Endothelial cell of umbilical vein (primary cell): ENCODE measurements around the gene ZNF446. TPM values are rescaled to one million over a fixed set of nuclear protein-coding genes. Genes with fewer than 3 reads are reported as not detected.
A peak's percentile ranks its signal among the peaks of the same experiment; 100 is the strongest.

ENCODE experiments used
- BruUV-seq: library from RNA; stranded (reverse); fragments of 400-500 nt; replicated peaks from 2 replicates; lab custom pipeline; 2021; lab: Mats Ljungman, UMichigan
- CTCF ChIA-PET: fragments of 300-600, 350-600 bp; sonication (Branson Sonifier 250); formaldehyde crosslinking; loops from one replicate; lab custom pipeline; 2021; ENCODE audit warnings: antibody characterized with exemption, inconsistent platforms; lab: Charles Lee
- POLR2A ChIA-PET: fragments of 300-600, 350-600 bp; sonication (Branson Sonifier 250); formaldehyde crosslinking; loops from one replicate; lab custom pipeline; 2021; ENCODE audit warnings: antibody characterized with exemption, inconsistent platforms; lab: Charles Lee
- DNase-seq: peaks from one replicate; pipeline ENCODE4 v3.0.0-alpha.2; 2011; ENCODE audit warnings: low read depth, low spot score
- FAIRE-seq: peaks from 2 replicates; lab custom pipeline; 2011; peaks lifted over from hg19 to GRCh38; lab: Jason Lieb, UNC
- H2AFZ ChIP-seq: 2 replicates; pipeline ENCODE4 v1.6.0; 2012; ENCODE audit warnings: low read depth, low read length, control low read depth, inconsistent platforms
- H3K27ac ChIP-seq: 2 replicates; pipeline ENCODE4 v1.5.1; 2011; ENCODE audit warnings: low read depth, mild to moderate bottlenecking, control low read depth, low read length, moderate library complexity; ENCODE audit not compliant: insufficient read depth
- H3K27me3 ChIP-seq, 2 experiments: 2 replicates each; pipeline versions ENCODE4 v1.6.0 to v1.6.1; 2011; ENCODE audit warnings: low read length in 2 of 2, mixed read lengths in 1 of 2; ENCODE audit not compliant: control insufficient read depth in 2 of 2, insufficient read depth in 2 of 2
- H3K36me3 ChIP-seq, 2 experiments: 2 replicates in 1 of 2; 3 replicates in 1 of 2; pipeline ENCODE4 v1.5.1; 2011; ENCODE audit warnings: low read length in 2 of 2, mild to moderate bottlenecking in 1 of 2, moderate library complexity in 1 of 2; ENCODE audit not compliant: control insufficient read depth in 2 of 2, insufficient read depth in 2 of 2; ENCODE audit errors: extremely low read depth in 1 of 2
- H3K4me1 ChIP-seq: 3 replicates; pipeline ENCODE4 v1.5.1; 2011; ENCODE audit warnings: mild to moderate bottlenecking, low read length; ENCODE audit not compliant: control insufficient read depth, insufficient read depth; ENCODE audit errors: extremely low read depth
- H3K4me2 ChIP-seq: 2 replicates; pipeline ENCODE4 v1.6.1; 2011; ENCODE audit warnings: low read length, control low read depth, mixed read lengths; ENCODE audit not compliant: insufficient read depth
- H3K4me3 ChIP-seq, 3 experiments: fragments of 200-600 bp in 1 of 3; sonication (generic), shearing (Covaris generic) in 1 of 3; replicated peaks in 1 of 3; 2 replicates each; pipeline ENCODE4 v1.5.1; 2011 to 2016; ENCODE audit warnings: control low read depth in 3 of 3, low read length in 3 of 3, mild to moderate bottlenecking in 2 of 3, inconsistent platforms in 1 of 3, low read depth in 1 of 3, moderate library complexity in 1 of 3; ENCODE audit not compliant: insufficient read depth in 1 of 3
- H3K79me2 ChIP-seq: 2 replicates; pipeline ENCODE4 v1.6.0; 2012; ENCODE audit warnings: low read length, inconsistent platforms; ENCODE audit not compliant: control insufficient read depth, insufficient read depth
- H3K9ac ChIP-seq: replicated peaks from 2 replicates; pipeline ENCODE3; 2011; ENCODE audit warnings: low read length, control low read depth; ENCODE audit not compliant: insufficient read depth; ENCODE audit errors: extremely low read depth
- H3K9me1 ChIP-seq: replicated peaks from 3 replicates; pipeline ENCODE4 v1.6.0; 2011; ENCODE audit warnings: mild to moderate bottlenecking, low read length; ENCODE audit not compliant: control insufficient read depth, insufficient read depth; ENCODE audit errors: extremely low read depth
- H3K9me3 ChIP-seq: replicated peaks from 2 replicates; pipeline ENCODE4 v1.5.1; 2012; ENCODE audit warnings: low read length, inconsistent platforms; ENCODE audit not compliant: control insufficient read depth, insufficient read depth
- H4K20me1 ChIP-seq: replicated peaks from 2 replicates; pipeline ENCODE3; 2011; ENCODE audit warnings: mild to moderate bottlenecking, low read length; ENCODE audit not compliant: control insufficient read depth, insufficient read depth; ENCODE audit errors: extremely low read depth
- EZH2 ChIP-seq: IDR thresholded peaks from 2 replicates; pipeline ENCODE4 v1.6.1; 2012; ENCODE audit warnings: borderline replicate concordance, low read depth, mild to moderate bottlenecking, moderate library complexity, low read length, inconsistent platforms; ENCODE audit not compliant: severe bottlenecking
- FOS ChIP-seq: IDR thresholded peaks from 2 replicates; pipeline ENCODE4 v1.6.1; 2011; ENCODE audit warnings: mild to moderate bottlenecking, low read length, moderate library complexity, borderline replicate concordance; ENCODE audit not compliant: insufficient read depth
- GATA2 ChIP-seq: IDR thresholded peaks from 2 replicates; pipeline ENCODE4 v1.7.0; 2011; ENCODE audit warnings: low read depth, mild to moderate bottlenecking, moderate library complexity, mixed read lengths, low read length; ENCODE audit not compliant: insufficient read length, insufficient read depth
- JUN ChIP-seq: IDR thresholded peaks from 2 replicates; pipeline ENCODE4 v1.6.1; 2011; ENCODE audit warnings: borderline replicate concordance, low read depth; ENCODE audit not compliant: insufficient read length, insufficient read depth
- MAX ChIP-seq: IDR thresholded peaks from 2 replicates; pipeline ENCODE4 v1.6.1; 2011; ENCODE audit not compliant: insufficient read depth, insufficient read length
- MYC ChIP-seq: IDR thresholded peaks from one replicate; pipeline ENCODE4 v1.6.1; 2011; ENCODE audit warnings: mild to moderate bottlenecking, low read depth, low read length
- POLR2A ChIP-seq: IDR thresholded peaks from 2 replicates; pipeline ENCODE4 v1.6.1; 2012; ENCODE audit warnings: low read depth, mild to moderate bottlenecking, control low read depth, low read length
- POLR2AphosphoS5 ChIP-seq: IDR thresholded peaks from 2 replicates; pipeline ENCODE4 v1.6.1; 2012; ENCODE audit warnings: low read depth, mild to moderate bottlenecking, control low read depth, low read length, moderate library complexity; ENCODE audit not compliant: insufficient read depth
- dilution Hi-C: fragments of 300-500 bp; cut with MboI; formaldehyde crosslinking; loops from one replicate; pipeline ENCODE4 v1.15.0; 2019; ENCODE audit warnings: low sequenced_read_pairs; ENCODE audit not compliant: extremely low pct_ligation_motif_present
- intact Hi-C: fragments of 100-400 bp; cut with micrococcal nuclease; formaldehyde crosslinking; loops from one replicate; pipeline ENCODE4 v1.10.0; 2022
- polyA plus RNA-seq, 4 experiments: library from polyadenylated mRNA; depleted of rRNA in 3 of 4; stranded (reverse) in 3 of 4; unstranded in 1 of 4; fragments of >200 nt; gene quantifications; 2 replicates each; pipeline versions ENCODE4 v1.2.1 to v1.2.3, GENCODE V29; 2011 to 2012; ENCODE audit warnings: missing spikeins in 1 of 4
- total RNA-seq: library from RNA; stranded (reverse); gene quantifications from 2 replicates; pipeline ENCODE4 v1.2.3, GENCODE V29; 2021
- TF ChIP-seq, protein P1 (sequence below), 2 donors: IDR thresholded peaks; 1 replicate in 1 of 2; 2 replicates in 1 of 2; pipeline ENCODE4 v1.5.1; 2011; ENCODE audit warnings: low read length in 2 of 2, mild to moderate bottlenecking in 2 of 2, moderate library complexity in 2 of 2, control low read depth in 1 of 2, inconsistent platforms in 1 of 2, low read depth in 1 of 2; ENCODE audit not compliant: insufficient read depth in 1 of 2; ENCODE audit errors: extremely low read depth in 1 of 2

The ZNF446 gene
- total and polyA plus RNA-seq, 2 donors (not counting 3 experiments of a cell fraction or from before 2014, with no cell fraction given), result 7.0 to 8.3 TPM

- H2AFZ ChIP-seq, result no peak overlapping the region
Measured at GRCh38 chr19:58477130-58477529, 978 bp downstream of the ZNF446 start.

More at GRCh38 chr19:58477130-58477529, 978 bp downstream of the ZNF446 start:
- DNase-seq (no peak), FAIRE-seq (no peak)
- Histone ChIP-seq H3K9ac (no peak overlapping the region), H3K4me1 (peaks cover 9% of the 10 kb centered on the region), H3K27me3 (no peaks in the 10 kb centered on the region), H3K9me3 (no peaks in the 10 kb centered on the region), H3K4me2 (no peak overlapping the region), H3K79me2 (no peaks in the 10 kb centered on the region), H4K20me1 (no peaks in the 10 kb centered on the region), H3K36me3 (peaks cover 0 to 9% of the 10 kb centered on the region in 2 experiments), H3K9me1 (no peaks in the 10 kb centered on the region), H3K4me3 (no peak overlapping the region), H3K27ac (peak overlapping the region; percentile 4)
- ChIA-PET CTCF (interaction anchor here (1.5 kb wide), 1 partner anchor 42 kb away, joined by 4 read pairs; the partner anchor contains the start of gene ZBTB45), POLR2A (no interaction called here)
- no TSS peak for BruUV-seq
- TF ChIP-seq MYC (no peak), MAX (no peak), EZH2 (no peak), JUN (no peak), GATA2 (no peak), POLR2A (no peak), POLR2AphosphoS5 (no peak), FOS (no peak)
- TF ChIP-seq, protein P1, sequence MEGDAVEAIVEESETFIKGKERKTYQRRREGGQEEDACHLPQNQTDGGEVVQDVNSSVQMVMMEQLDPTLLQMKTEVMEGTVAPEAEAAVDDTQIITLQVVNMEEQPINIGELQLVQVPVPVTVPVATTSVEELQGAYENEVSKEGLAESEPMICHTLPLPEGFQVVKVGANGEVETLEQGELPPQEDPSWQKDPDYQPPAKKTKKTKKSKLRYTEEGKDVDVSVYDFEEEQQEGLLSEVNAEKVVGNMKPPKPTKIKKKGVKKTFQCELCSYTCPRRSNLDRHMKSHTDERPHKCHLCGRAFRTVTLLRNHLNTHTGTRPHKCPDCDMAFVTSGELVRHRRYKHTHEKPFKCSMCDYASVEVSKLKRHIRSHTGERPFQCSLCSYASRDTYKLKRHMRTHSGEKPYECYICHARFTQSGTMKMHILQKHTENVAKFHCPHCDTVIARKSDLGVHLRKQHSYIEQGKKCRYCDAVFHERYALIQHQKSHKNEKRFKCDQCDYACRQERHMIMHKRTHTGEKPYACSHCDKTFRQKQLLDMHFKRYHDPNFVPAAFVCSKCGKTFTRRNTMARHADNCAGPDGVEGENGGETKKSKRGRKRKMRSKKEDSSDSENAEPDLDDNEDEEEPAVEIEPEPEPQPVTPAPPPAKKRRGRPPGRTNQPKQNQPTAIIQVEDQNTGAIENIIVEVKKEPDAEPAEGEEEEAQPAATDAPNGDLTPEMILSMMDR (IDR thresholded peaks at IDR 0.05; ENCODE audit: extremely low read depth in 1 of 2, insufficient read depth in 1 of 2, low read depth in 1 of 2, low read length in 2 of 2), result no peak
- dilution Hi-C loops (no loop called here), intact Hi-C loops (no loop called here)
